Type B pancreatic cell (in vitro differentiated cells): ENCODE results near the gene SELENON. TPM values are rescaled to one million over a fixed set of nuclear protein-coding genes. Genes with fewer than 3 reads are reported as not detected.

Experiments used
- DNase-seq: peaks from one replicate; pipeline ENCODE4 v3.0.0; 2021; ENCODE audit warnings: mixed read lengths; ENCODE audit not compliant: unreplicated experiment; ENCODE audit errors: extremely low spot score
- H3K27ac Mint-ChIP-seq: 2 replicates; pipeline ENCODE4 v1.8.0; 2021; ENCODE audit warnings: mild to moderate bottlenecking, mixed read lengths
- H3K27me3 Mint-ChIP-seq: 2 replicates; pipeline ENCODE4 v1.8.0; 2021; ENCODE audit warnings: mixed read lengths
- H3K36me3 Mint-ChIP-seq: 2 replicates; pipeline ENCODE4 v1.8.0; 2021; ENCODE audit warnings: mixed read lengths
- H3K4me1 Mint-ChIP-seq: one replicate; pipeline ENCODE4 v1.8.0; 2021; ENCODE audit warnings: mixed read lengths; ENCODE audit not compliant: unreplicated experiment
- H3K4me3 Mint-ChIP-seq: 2 replicates; pipeline ENCODE4 v1.8.0; 2021; ENCODE audit warnings: mild to moderate bottlenecking, mixed read lengths
- H3K9me3 Mint-ChIP-seq: 2 replicates; pipeline ENCODE4 v1.8.0; 2021; ENCODE audit warnings: mixed read lengths
- total RNA-seq: library from RNA; stranded (reverse); gene quantifications from 2 replicates; pipeline ENCODE4 v1.2.1, GENCODE V29; 2021; ENCODE audit warnings: low replicate concordance
- TF ChIP-seq, protein P1 (sequence below): fragments of 200-600 bp; sonication (generic); conservative IDR thresholded peaks from 2 replicates; pipeline ENCODE4 v1.5.0; 2021; ENCODE audit warnings: antibody characterized with exemption, mild to moderate bottlenecking

The SELENON gene
- total RNA-seq, 1 donor from 2014 or later: 68.7 TPM

DNA sequence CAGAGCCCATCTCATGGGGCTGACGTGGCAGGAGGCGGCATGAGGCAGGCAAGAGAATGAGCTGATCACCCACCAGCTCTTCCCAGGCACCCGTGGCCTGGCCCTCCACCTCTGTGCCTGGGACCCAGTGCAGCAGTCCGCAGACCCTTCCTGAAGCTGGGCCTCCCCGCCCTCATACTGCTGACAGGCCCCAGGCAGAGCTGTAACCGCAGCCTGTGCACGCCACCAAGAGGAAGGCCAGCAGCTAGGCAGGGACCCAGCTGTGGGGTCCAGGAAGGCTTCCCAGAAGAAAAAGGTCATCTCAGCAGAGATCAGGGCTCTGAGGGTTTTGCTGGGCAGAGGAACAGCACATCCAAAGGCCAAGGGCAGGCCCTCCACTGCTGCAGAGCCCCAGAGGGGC is 9.9 kb downstream of the SELENON start:
- H3K4me1 Mint-ChIP-seq: peaks cover 4% of the 10 kb centered on the region

DNA sequence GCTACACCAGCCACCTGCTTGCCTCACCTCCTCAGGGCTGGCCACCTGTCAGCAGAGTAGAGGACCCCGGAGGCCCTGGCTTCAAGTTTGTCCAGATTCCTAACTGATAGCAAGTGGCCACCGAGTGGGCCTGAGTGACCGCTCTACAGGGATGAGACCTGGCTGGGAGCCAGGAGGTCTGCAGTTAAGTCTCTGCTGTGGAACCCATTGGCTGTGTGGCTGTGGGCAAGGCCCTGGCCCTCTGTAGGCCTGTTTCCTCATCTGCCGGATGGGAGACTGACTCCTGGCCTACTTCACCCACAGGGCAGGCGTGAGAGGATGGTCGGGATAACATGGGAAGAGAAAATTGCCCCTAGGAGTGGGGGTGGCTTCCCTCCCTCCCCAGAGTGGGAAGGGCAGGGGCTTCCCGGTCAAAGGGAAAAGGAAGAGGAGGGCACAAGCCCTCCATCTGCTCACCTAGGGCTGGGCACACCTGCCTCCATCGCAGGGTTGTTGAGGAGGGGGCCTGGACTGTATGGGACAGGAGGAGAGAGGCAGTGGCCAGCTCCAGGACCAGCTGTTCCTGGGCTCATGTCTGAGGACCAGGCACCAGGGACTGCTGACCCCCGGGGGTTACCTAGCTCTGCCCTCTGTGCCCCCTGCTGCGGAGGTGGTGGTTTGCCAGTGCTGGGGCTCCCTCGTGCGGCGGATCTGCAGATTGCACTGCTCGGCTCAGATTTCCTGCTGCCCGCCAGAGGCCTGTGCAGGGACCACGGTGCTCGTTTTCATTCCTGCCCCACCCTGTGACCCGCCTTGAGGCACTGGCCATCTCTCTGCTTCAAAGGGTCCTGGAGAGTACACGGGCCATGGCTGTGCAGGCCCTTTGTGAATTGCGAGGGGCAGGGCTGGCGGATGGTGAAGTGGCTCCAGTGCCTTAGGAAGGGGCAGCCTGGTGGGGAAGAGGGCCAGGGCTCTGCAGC is 10.6 kb downstream of the SELENON start:
- Mint-ChIP-seq H3K27ac (no peak overlapping the region), H3K27me3 (no peaks in the 10 kb centered on the region), H3K9me3 (no peaks in the 10 kb centered on the region), H3K4me1 (no peaks in the 10 kb centered on the region), H3K4me3 (no peak overlapping the region), H3K36me3 (peaks cover 4% of the 10 kb centered on the region)
- TF ChIP-seq, protein P1, sequence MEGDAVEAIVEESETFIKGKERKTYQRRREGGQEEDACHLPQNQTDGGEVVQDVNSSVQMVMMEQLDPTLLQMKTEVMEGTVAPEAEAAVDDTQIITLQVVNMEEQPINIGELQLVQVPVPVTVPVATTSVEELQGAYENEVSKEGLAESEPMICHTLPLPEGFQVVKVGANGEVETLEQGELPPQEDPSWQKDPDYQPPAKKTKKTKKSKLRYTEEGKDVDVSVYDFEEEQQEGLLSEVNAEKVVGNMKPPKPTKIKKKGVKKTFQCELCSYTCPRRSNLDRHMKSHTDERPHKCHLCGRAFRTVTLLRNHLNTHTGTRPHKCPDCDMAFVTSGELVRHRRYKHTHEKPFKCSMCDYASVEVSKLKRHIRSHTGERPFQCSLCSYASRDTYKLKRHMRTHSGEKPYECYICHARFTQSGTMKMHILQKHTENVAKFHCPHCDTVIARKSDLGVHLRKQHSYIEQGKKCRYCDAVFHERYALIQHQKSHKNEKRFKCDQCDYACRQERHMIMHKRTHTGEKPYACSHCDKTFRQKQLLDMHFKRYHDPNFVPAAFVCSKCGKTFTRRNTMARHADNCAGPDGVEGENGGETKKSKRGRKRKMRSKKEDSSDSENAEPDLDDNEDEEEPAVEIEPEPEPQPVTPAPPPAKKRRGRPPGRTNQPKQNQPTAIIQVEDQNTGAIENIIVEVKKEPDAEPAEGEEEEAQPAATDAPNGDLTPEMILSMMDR: peak; percentile 98
- peak; percentile 87 for DNase-seq

More for the DNA sequence above, 9.9 kb downstream of the SELENON start:
- H3K36me3 Mint-ChIP-seq: peaks cover 5% of the 10 kb centered on the region
- TF ChIP-seq, protein P1: no peak
- H3K27ac Mint-ChIP-seq: no peak overlapping the region
- no peaks in the 10 kb centered on the region for H3K27me3 Mint-ChIP-seq
- H3K4me3 Mint-ChIP-seq: no peak overlapping the region
- no peak for DNase-seq
- H3K9me3 Mint-ChIP-seq: no peaks in the 10 kb centered on the region

DNA sequence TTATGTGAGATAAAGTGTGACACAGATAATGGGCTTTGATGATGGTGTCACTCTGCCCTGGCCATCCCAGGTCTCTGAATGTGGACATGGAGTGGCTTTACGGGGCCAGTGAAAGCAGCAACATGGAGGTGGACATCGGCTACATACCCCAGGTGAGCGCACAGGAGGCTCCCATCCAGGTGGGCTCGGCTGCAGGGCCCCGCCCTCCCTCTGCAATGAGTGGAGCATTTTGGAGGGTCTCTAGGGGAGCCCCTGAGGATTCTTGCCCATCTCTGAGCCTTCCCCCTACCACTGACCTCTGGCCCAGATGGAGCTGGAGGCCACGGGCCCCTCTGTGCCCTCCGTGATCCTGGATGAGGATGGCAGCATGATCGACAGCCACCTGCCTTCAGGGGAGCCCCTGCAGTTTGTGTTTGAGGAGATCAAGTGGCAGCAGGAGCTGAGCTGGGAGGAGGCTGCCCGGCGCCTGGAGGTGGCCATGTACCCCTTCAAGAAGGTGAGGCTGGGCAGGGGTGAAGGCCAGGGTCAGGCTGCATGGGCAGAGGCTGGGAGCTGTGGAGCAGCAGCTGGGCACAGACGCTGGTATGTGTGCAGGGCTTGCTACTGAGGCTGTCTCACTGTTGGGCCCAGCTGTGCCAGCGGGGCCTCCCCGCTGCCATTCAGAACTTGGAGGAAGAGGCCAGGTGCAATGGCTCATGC is 11.5 kb downstream of the SELENON start:
- H3K36me3 Mint-ChIP-seq: no peaks in the 10 kb centered on the region

DNA sequence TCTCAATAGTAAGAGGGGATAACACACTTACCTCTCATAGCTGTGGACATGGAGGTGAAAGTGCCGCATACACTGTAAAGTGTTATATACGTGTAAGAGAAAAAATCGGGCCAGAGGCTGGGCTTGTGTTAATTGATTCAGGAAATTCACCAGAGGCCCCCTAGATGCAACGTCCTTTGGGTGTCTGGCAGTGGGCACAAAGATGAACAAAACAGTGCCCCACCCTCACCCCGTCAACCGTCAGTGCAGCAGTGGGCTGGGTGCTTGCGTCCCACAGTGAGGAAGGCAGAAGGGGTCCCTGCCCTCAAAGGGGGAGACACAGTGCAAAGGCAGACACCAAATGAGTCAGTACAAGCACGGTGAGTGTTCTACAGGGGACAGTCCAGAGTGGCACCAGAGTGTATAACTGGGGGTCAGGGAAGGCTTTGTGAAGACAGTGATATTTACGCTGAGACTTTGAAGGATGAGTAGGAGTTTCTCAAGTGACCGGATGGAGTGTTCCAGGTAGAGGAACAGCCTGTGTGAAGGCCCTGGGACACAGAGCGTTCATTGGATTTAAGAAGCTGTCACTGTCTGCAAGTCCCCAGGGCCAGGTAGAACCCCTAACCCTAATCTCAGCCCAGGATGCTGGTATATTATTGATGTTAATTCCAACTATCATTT is 13.2 kb downstream of the SELENON start:
- no peak overlapping the region for H3K4me3 Mint-ChIP-seq
- no peak overlapping the region for H3K27ac Mint-ChIP-seq

More for the DNA sequence above, 11.5 kb downstream of the SELENON start:
- TF ChIP-seq, protein P1: no peak
- Mint-ChIP-seq H3K9me3 (no peaks in the 10 kb centered on the region), H3K4me3 (no peak overlapping the region), H3K27me3 (no peaks in the 10 kb centered on the region), H3K27ac (no peak overlapping the region), H3K4me1 (no peaks in the 10 kb centered on the region)
- DNase-seq: no peak

More for the DNA sequence above, 13.2 kb downstream of the SELENON start:
- H3K9me3 Mint-ChIP-seq: no peaks in the 10 kb centered on the region
- H3K36me3 Mint-ChIP-seq: no peaks in the 10 kb centered on the region
- DNase-seq: no peak
- TF ChIP-seq, protein P1: no peak
- H3K27me3 Mint-ChIP-seq: no peaks in the 10 kb centered on the region
- H3K4me1 Mint-ChIP-seq: peaks cover 4% of the 10 kb centered on the region
